ENCODE results near the gene PID1. TPM values are rescaled to one million over a fixed set of nuclear protein-coding genes. Genes with fewer than 3 reads are reported as not detected.

The PID1 gene
- total RNA-seq, result 10 to 100 TPM in 8 of 9 donors, 1 to 10 TPM in 1; 4.5 to 81.9 (median 57.3) TPM
- polyA plus RNA-seq, result 10 to 100 TPM; 17.5 to 45.3 (median 19.9) TPM
- long read RNA-seq, donor 1, partial matches to known transcripts, result 0 of 1 reads
- long read RNA-seq, donor 1, other reads (novel, unspliced or antisense), result 0 of 1 reads
- long read RNA-seq, donor 2, result 0 reads
- long read RNA-seq, donor 3, partial matches to known transcripts, result 0 of 1 reads
- long read RNA-seq, donor 3, other reads (novel, unspliced or antisense), result 0 of 1 reads
- long read RNA-seq, donor 4, transcript PID1-203 (3 exons, 2,533 nt), result major isoform, 23 of 29 reads
- long read RNA-seq, donor 4, partial matches to known transcripts, result 0 of 29 reads
- long read RNA-seq, donor 4, other reads (novel, unspliced or antisense), result 6 of 29 reads
- long read RNA-seq, donor 5, transcript PID1-203 (3 exons, 2,533 nt), result major isoform, 74 of 84 reads
- long read RNA-seq, donor 5, partial matches to known transcripts, result 0 of 84 reads
- long read RNA-seq, donor 5, other reads (novel, unspliced or antisense), result 8 of 84 reads
- long read RNA-seq, donor 6, transcript PID1-203 (3 exons, 2,533 nt), result major isoform, 19 of 38 reads
- long read RNA-seq, donor 6, partial matches to known transcripts, result 1 of 38 reads
- long read RNA-seq, donor 6, other reads (novel, unspliced or antisense), result 18 of 38 reads
- long read RNA-seq, donor 7, partial matches to known transcripts, result 0 of 3 reads
- long read RNA-seq, donor 7, other reads (novel, unspliced or antisense), result 0 of 3 reads
- long read RNA-seq, donor 8, partial matches to known transcripts, result 0 of 2 reads
- long read RNA-seq, donor 8, other reads (novel, unspliced or antisense), result 0 of 2 reads
- long read RNA-seq, donor 9, result 0 reads
- long read RNA-seq, donor 10, partial matches to known transcripts, result 0 of 1 reads
- long read RNA-seq, donor 10, other reads (novel, unspliced or antisense), result 0 of 1 reads

DNA sequence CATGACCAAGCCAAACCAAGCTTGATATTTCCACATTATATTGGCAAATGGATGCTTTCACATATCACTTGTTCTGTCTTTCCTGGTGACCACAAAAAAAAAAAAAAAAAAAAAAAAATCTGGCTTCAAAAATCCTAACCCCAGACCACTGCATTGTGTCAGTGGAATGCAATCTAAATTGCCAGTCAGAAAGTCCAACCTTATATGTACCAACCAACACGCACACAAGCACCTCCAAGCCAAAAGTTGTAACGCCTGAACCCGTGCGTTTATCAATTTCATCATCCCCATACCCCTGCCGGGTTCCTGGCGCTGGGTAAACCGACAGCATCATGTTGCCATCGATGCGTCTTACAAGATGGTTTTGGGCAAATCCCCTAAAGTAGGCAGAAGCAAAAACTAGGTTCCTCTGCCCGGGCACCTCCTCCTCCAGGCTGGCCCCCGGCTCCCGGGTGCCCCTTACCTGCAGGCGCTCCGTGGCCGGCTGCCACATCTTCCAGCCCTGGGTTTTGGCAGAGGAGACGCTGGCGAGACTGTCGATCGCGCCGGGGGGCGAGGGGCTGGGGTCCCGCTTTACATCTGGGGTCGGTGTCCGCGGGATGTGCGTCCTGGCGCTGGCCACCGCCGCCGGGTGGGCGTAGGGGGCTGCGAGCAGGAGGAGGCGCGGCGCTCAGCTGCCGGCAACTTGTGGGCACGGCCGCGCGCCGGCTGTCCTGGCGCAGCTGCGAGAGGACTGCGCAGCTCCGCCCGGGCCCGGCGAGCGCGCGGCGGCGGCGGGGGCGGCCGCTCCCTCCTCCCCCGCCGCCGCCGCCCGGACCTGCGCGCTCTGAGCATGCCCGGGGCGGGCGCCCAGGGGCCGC lies at the start of gene PID1:
Gene PID1, minus strand, starts transcription at position 737 of the 860 bp plus-strand sequence. Its CDS starts 244 bp downstream, at position 493.
- intact Hi-C loops (cut with DNase I), result loop anchor here (10.0 kb wide), 2 partner anchors 576 to 586 kb away; no protein-coding TSS in a partner anchor
- WGBS, 4 donors, result 1 to 5% (median 2%) methylated on average over 18 to 68 of the region's 68 CpGs
- Histone ChIP-seq H3K36me3 (replicated peaks in 1 of 2) (no peaks in the 10 kb centered on the region), H3K4me3 (peak within 1 kb of the TSS; percentile 66 to 99 (median 90)), H3K9me3 (replicated peaks in 1 of 3) (no peaks in the 10 kb centered on the region), H3K27me3 (no peaks in the 10 kb centered on the region), H3K27ac (peak within 1 kb of the TSS in 4 of 5 donors; percentile 68 to 88 (median 74)), H3K4me1 (replicated peaks in 1 of 2) (peaks cover 18 to 50% of the 10 kb centered on the region in 2 donors)
- TF ChIP-seq CTCF (IDR thresholded peaks at IDR 0.05) (no peak), POLR2A (IDR thresholded peaks at IDR 0.05) (peak; percentile 65 to 78)
- peak in 5 of 7 donors; percentile 41 to 56 (median 51) for DNase-seq

GRCh38 chr2:229319558-229319957 lies 48.5 kb upstream of the PID1 start:
- DNase-seq, result no peak
- WGBS, 4 donors, result 92 to 94% (median 93%) methylated on average over 3 of the region's 3 CpGs
- Histone ChIP-seq H3K27me3 (no peaks in the 10 kb centered on the region), H3K9me3 (replicated peaks in 1 of 3) (no peaks in the 10 kb centered on the region), H3K4me3 (no peak overlapping the region), H3K36me3 (replicated peaks in 1 of 2) (no peaks in the 10 kb centered on the region), H3K4me1 (replicated peaks in 1 of 2) (no peaks in the 10 kb centered on the region), H3K27ac (no peak overlapping the region)
- intact Hi-C loops (cut with DNase I), result no loop called here
- no peak for TF ChIP-seq CTCF (IDR thresholded peaks at IDR 0.05)
- no peak for TF ChIP-seq POLR2A (IDR thresholded peaks at IDR 0.05)

- Histone ChIP-seq H3K27ac (peak overlapping the region in 1 of 5 donors; percentile 35), H3K27me3 (no peaks in the 10 kb centered on the region), H3K9me3 (replicated peaks in 1 of 3) (no peaks in the 10 kb centered on the region), H3K4me1 (replicated peaks in 1 of 2) (no peaks in the 10 kb centered on the region), H3K36me3 (replicated peaks in 1 of 2) (no peaks in the 10 kb centered on the region), H3K4me3 (no peak overlapping the region)
- DNase-seq, result no peak
- intact Hi-C loops (cut with DNase I), result no loop called here
- no peak for TF ChIP-seq POLR2A (IDR thresholded peaks at IDR 0.05)
- no peak for TF ChIP-seq CTCF (IDR thresholded peaks at IDR 0.05)
- WGBS, 4 donors, result 73 to 82% (median 80%) methylated on average over 5 of the region's 5 CpGs
Observed at GRCh38 chr2:229314117-229314516, 43.0 kb upstream of the PID1 start.
